Astrocyte of the spinal cord (primary cell): ENCODE results near the gene SEMA4B.
"Not testable (repeated sequence)": the region's sequence is repeated elsewhere in the genome, so short reads cannot be mapped to it uniquely, and the experiment has no call there.

ENCODE experiments used
- DNase-seq: peaks from one replicate; pipeline ENCODE4 v3.0.0; 2011; ENCODE audit warnings: low read depth, low spot score
- H3K4me3 ChIP-seq: 2 replicates; pipeline ENCODE4 v1.5.1; 2011; ENCODE audit warnings: low read depth, mild to moderate bottlenecking, low read length, moderate library complexity
- CTCF ChIP-seq: IDR thresholded peaks from 2 replicates; pipeline ENCODE4 v1.5.1; 2012; ENCODE audit warnings: low read depth, mild to moderate bottlenecking, low read length, inconsistent platforms
- in situ Hi-C: cut with HindIII; loops from 2 replicates; pipeline ENCODE4 v1.10.0; 2017; ENCODE audit warnings: low sequenced_read_pairs

Gene SEMA4B

DNA sequence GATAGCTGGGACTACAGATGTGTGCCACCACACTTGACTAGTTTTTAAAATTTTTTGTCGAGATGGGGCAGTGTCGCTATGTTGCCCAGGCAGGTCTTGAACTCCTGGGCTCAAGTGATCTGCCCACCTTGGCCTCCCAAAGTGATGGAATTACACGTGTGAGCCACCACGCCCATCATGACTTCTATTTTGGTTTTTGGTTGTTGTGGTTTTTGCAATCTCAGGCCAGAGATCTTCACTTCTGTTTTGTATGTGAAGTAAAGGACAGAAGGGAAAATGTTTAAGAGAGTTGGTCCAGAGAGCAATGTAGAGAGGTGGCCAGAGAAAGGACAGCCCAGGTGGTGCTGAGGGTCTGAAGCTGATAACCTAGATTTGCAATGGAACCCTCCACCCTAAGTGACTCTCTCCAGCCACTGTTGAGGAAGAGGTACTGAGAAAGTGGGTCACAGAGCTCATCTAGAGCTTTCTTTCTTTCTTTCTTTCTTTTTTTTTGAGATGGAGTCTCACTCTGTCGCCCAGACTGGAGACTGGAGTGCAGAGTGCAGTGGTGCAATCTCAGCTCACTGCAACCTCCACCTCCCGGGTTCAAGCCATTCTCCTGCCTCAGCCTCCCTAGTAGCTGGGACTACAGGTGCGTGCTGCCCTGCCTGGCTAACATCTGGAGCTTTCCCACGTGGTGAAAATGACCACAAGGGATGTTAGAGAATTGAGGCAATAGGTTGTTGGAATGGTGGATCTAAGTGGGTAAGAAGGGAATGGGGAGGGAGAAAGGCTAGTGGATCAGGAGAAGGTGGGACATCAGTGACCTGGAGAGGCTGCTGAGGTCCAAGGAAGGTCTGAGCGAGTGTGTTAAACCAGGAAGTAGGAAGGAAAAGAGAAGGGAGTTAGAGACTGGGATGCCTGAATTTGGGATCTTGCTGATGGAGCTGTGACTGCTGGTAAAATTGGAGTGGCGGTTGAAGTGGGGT lies 22.4 kb upstream of the SEMA4B start:
- no peak overlapping the region for H3K4me3 ChIP-seq
- in situ Hi-C loops = no loop called here
- no peak for DNase-seq
- no peak for TF ChIP-seq CTCF

GRCh38 chr15:90181776-90182175 lies 19.4 kb upstream of the SEMA4B start:
- DNase-seq = no peak
- in situ Hi-C loops = no loop called here
- TF ChIP-seq CTCF = no peak
- H3K4me3 ChIP-seq = no peak overlapping the region

- in situ Hi-C loops = no loop called here
- peak overlapping the region; percentile 53 for H3K4me3 ChIP-seq
- peak; percentile 53 for DNase-seq
- TF ChIP-seq CTCF = no peak
Observed at GRCh38 chr15:90184119-90184785, 16.9 kb upstream of the SEMA4B start.

DNA sequence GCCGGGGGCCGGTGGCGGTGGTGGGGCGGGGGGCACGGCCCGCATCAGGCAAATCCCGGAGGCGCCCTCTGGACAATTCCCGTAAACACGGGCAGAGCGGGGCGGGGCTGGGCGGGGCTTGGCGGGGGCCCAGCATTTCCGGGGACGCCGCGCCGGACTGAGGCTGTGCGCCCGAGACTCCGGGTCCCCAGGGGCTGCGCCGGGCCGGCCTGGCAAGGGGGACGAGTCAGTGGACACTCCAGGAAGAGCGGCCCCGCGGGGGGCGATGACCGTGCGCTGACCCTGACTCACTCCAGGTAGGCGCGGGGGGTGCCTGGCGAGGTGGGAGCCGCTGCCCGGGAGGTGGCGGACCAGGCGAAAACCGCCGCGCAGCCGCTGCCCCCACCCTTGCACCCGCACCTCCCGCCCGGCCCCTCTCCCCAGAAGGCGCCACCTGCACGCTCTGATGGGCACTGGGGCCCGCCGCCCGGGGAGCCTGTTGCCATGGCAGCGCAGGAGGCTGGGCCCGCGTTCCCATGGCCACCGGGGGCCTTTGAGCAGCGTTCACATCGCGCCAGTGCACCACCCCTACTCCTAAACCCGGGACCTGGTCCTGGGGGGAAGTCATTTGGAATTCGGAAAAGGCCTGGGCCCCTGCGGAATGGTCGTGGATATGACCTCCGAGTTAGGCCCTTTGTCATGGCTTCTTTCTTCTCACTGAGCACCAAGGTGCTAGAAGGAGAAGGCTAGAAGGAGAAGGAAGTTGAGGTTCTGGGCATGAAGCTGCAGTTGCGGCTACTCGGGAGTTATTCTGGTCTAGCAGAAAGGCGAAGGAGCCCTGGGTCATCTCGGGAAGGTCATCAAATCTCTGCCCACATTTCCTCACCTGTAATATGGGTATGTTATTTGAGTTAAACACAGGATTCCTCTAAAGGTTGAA lies 16.1 kb upstream of the SEMA4B start:
- peak; percentile 32 for DNase-seq
- peak overlapping the region; percentile 53 for H3K4me3 ChIP-seq
- in situ Hi-C loops = no loop called here
- TF ChIP-seq CTCF = no peak

DNA sequence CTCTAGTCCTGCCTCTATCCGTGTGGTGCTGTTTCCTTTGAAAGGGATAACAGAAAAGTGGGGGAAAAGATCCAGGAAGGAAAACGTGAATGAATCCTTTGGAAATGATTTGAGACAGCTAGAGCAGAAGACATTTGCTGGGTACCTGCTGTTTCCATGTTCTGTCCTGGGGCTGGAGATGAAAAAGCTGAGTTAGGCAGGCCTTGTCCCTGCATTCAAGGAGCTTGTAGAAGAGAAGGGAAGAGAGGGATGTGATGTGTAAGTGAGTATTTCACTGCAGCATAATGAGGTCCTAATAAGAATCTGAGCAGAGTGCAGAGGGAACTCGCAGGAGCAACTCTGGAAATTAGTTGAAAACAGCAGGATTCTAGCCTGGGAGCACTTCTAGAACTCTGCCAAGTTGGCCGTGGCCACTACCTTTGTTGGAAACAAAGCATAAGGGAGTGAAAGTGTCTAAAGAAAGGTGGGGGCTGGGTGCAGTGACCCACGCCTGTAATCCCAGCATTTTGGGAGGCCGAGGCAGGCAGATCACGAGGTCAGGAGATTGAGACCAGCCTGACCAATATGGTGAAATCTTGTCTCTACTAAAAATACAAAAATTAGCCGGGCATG lies 13.8 kb upstream of the SEMA4B start:
- no peak overlapping the region for H3K4me3 ChIP-seq
- TF ChIP-seq CTCF = no peak
- no peak for DNase-seq
- in situ Hi-C loops = no loop called here

GRCh38 chr15:90188065-90188464 lies 13.1 kb upstream of the SEMA4B start:
- DNase-seq, H3K4me3 ChIP-seq, in situ Hi-C loops: not testable (repeated sequence)
